ENCODE data around the gene METTL25B. TPM values are rescaled to one million over a fixed set of nuclear protein-coding genes. Genes with fewer than 3 reads are reported as not detected.

METTL25B gene
- polyA plus RNA-seq, 1 donor from 2014 or later: 13.1 TPM

GRCh38 chr1:156744786-156745419 lies 16.6 kb downstream of the METTL25B start:
- no peak overlapping the region for H3K27ac ChIP-seq (ENCODE audit: low read length)

GRCh38 chr1:156745881-156746280 lies 17.6 kb downstream of the METTL25B start:
- Histone ChIP-seq H3K36me3 (ENCODE audit: insufficient read depth, low read length) (no peaks in the 10 kb centered on the region), H3K4me3 (ENCODE audit: low read length) (no peak overlapping the region), H3K79me2 (replicated peaks; ENCODE audit: insufficient read depth, low read length) (peaks cover 57% of the 10 kb centered on the region)
- TF ChIP-seq EZH2 (IDR thresholded peaks at IDR 0.05; ENCODE audit: borderline replicate concordance, insufficient read depth, low read length, poor library complexity, severe bottlenecking) (no peak), CTCF (IDR thresholded peaks at IDR 0.05; ENCODE audit: poor library complexity, severe bottlenecking) (no peak), POLR2AphosphoS5 (IDR thresholded peaks at IDR 0.05) (no peak), RAD21 (conservative IDR thresholded peaks at IDR 0.05) (no peak), TAF1 (IDR thresholded peaks at IDR 0.05; ENCODE audit: low read depth) (no peak), MXI1 (conservative IDR thresholded peaks at IDR 0.05; ENCODE audit: poor library complexity, severe bottlenecking) (no peak), EP300 (conservative IDR thresholded peaks at IDR 0.05; ENCODE audit: poor library complexity, severe bottlenecking) (no peak)

More at GRCh38 chr1:156744786-156745419, 16.6 kb downstream of the METTL25B start:
- Histone ChIP-seq H3K79me2 (replicated peaks; ENCODE audit: insufficient read depth, low read length) (peaks cover 47% of the 10 kb centered on the region), H3K9me3 (ENCODE audit: low read length) (no peaks in the 10 kb centered on the region), H4K20me1 (ENCODE audit: insufficient read depth) (no peaks in the 10 kb centered on the region), H3K27me3 (ENCODE audit: insufficient read depth, low read depth, low read length) (no peaks in the 10 kb centered on the region), H3F3A (ENCODE audit: insufficient read depth, low read length, poor library complexity, severe bottlenecking) (no peaks in the 10 kb centered on the region), H3K9ac (ENCODE audit: low read length) (no peak overlapping the region), H3K4me3 (ENCODE audit: low read length) (no peak overlapping the region), H3K9me2 (ENCODE audit: insufficient read depth, low read length) (no peaks in the 10 kb centered on the region), H3K36me3 (ENCODE audit: insufficient read depth, low read length) (no peaks in the 10 kb centered on the region), H2AFZ (ENCODE audit: low read depth, low read length) (no peak overlapping the region), H3K4me2 (ENCODE audit: low read length) (no peak overlapping the region)
- TF ChIP-seq EP300 (conservative IDR thresholded peaks at IDR 0.05; ENCODE audit: poor library complexity, severe bottlenecking) (no peak), REST (IDR thresholded peaks at IDR 0.05; ENCODE audit: borderline replicate concordance) (no peak), SMC3 (conservative IDR thresholded peaks at IDR 0.05; ENCODE audit: poor library complexity) (no peak), MXI1 (conservative IDR thresholded peaks at IDR 0.05; ENCODE audit: poor library complexity, severe bottlenecking) (no peak), RAD21 (conservative IDR thresholded peaks at IDR 0.05) (no peak), CTCF (IDR thresholded peaks at IDR 0.05; ENCODE audit: poor library complexity, severe bottlenecking) (no peak)

More at GRCh38 chr1:156745881-156746280, 17.6 kb downstream of the METTL25B start:
- H3K27ac ChIP-seq (ENCODE audit: low read length): peak overlapping the region; percentile 93
- H3F3A ChIP-seq (ENCODE audit: insufficient read depth, low read length, poor library complexity, severe bottlenecking): no peaks in the 10 kb centered on the region
- H2AFZ ChIP-seq (ENCODE audit: low read depth, low read length): no peak overlapping the region
- no peaks in the 10 kb centered on the region for H3K27me3 ChIP-seq (ENCODE audit: insufficient read depth, low read depth, low read length)
- no peaks in the 10 kb centered on the region for H3K9me2 ChIP-seq (ENCODE audit: insufficient read depth, low read length)
- no peak overlapping the region for H3K4me2 ChIP-seq (ENCODE audit: low read length)
- no peak overlapping the region for H3K9ac ChIP-seq (ENCODE audit: low read length)
- no peaks in the 10 kb centered on the region for H4K20me1 ChIP-seq (ENCODE audit: insufficient read depth)
- no peaks in the 10 kb centered on the region for H3K9me3 ChIP-seq (ENCODE audit: low read length)
